SK-N-SH treated with all-trans-retinoic acid at 6 μM for 48 hours (cell line): ENCODE data around the gene CCDC158.

ENCODE experiments used
- ARNTL ChIP-seq: fragments of 450-650 bp; formaldehyde crosslinking; IDR thresholded peaks from 2 replicates; pipeline ENCODE4 v1.5.0; 2020; ENCODE audit warnings: low read depth, mild to moderate bottlenecking, moderate library complexity, borderline replicate concordance
- BACH2 ChIP-seq: fragments of 250-450 bp; sonication (Bioruptor Pico); IDR thresholded peaks from 2 replicates; pipeline ENCODE4 v1.9.0; 2021; ENCODE audit warnings: mild to moderate bottlenecking, borderline replicate concordance
- ZNF565 ChIP-seq: fragments of 450-650 bp; formaldehyde crosslinking; conservative IDR thresholded peaks from 2 replicates; pipeline ENCODE4 v1.5.0; 2020; ENCODE audit warnings: low read depth, mild to moderate bottlenecking, moderate library complexity

DNA sequence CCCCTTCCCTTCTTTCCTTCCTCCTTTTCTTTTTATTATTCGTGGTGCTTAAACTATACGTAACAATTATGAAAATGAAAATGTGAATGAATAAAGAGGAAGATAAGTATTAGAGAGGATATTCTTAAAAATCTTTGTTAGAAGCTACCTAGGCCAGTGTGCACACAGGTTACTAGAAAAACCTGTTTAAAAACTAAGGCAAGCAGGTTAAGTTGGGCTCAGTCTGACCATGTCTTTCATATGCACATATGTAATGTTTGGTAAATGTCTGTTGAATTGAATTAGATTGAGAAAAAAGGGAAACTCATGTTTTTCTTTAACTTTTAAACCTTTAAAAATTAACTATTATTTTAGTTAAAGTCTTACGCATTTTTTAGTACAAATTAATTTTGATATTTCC is 21.9 kb upstream of the CCDC158 start:
- TF ChIP-seq ZNF565 (CRISPR knock-in tag) (no peak), ARNTL (no peak), BACH2 (CRISPR knock-in tag) (no peak)
